SK-MEL-5 (cell line): Measurements from ENCODE around the gene PPP2R2C. TPM values are rescaled to one million over a fixed set of nuclear protein-coding genes. Genes with fewer than 3 reads are reported as not detected.

ENCODE experiments used
- DNase-seq: peaks from one replicate; pipeline ENCODE4 v3.0.0-alpha.2; 2016; ENCODE audit warnings: low read depth, low spot score
- in situ Hi-C: cut with HindIII; loops from 2 replicates; pipeline ENCODE4 v1.10.0; 2016; ENCODE audit warnings: low sequenced_read_pairs, high pct_unique_total_duplicates, low pct_unique_long_range_greater_than_20kb
- total RNA-seq: library from RNA; depleted of rRNA; stranded (reverse); fragments of >200 nt; shearing (Covaris generic); gene quantifications from 2 replicates; pipeline ENCODE4 v1.2.3, GENCODE V29; 2014

Gene PPP2R2C
- total RNA-seq, 1 experiment from 2014 or later = 0.55 TPM

DNA sequence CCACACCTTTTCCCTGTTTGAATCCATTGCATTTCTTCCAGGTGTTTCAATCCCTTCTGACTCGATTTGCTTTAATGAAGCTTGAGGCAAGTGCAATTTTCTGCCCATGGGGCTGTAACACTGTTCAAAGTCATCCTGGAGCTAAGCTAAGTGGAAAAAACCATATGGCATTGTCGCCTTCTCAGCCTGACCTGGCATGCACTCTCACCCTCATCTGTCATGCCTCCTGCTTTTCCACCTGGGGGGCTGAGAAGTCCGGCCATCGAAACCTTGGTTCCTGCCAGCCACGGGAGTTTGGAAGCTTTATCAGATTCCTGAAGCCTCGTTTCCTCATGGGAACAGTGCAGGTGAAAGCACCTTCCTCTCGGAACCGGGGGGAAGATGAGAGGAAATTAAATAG, 164.5 kb downstream of the PPP2R2C start:
- in situ Hi-C loops = no loop called here
- DNase-seq = no peak

- no peak for DNase-seq
- in situ Hi-C loops = no loop called here
Observed at GRCh38 chr4:6307230-6307629, 165.2 kb downstream of the PPP2R2C start.

DNA sequence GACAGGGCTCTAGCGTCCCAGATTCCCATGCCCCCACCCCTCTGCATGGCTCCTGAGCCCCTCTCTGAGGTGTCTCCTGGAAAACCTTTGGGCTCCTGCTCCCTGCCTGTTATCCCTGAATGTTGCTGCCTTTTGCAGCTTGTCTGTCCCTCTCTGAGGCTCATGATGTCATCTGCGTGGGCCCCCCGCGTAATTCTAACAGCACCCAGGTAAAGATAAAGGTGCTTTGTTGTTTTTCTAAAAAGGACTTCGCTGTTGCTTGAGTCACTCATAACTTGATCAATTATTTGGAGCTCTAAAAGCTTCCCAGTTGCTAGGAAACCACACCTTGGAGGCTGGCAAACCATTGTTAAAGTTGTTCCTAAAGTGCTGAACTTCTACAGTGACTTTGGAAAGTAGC, 166.1 kb downstream of the PPP2R2C start:
- DNase-seq = no peak
- in situ Hi-C loops = no loop called here

DNA sequence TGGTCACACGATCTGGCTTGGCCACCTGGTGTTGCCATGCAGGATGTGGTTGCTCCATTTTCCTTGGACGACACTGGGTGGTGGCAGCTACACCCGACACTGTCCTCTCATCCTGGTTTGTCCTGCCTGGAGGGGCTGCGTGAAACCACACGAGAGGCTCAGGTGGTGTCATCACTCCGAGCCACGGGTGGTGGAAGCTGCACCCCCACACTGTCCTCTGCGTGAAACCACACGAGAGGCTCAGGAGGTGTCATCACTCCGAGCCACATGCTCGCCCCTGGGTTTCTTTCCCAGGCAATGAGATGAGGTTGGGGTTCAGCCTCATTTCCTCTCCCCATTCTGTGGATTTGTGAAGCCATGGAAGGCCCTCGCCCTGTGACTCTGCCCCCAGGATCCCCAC, 168.5 kb downstream of the PPP2R2C start:
- in situ Hi-C loops = no loop called here
- DNase-seq = no peak

DNA sequence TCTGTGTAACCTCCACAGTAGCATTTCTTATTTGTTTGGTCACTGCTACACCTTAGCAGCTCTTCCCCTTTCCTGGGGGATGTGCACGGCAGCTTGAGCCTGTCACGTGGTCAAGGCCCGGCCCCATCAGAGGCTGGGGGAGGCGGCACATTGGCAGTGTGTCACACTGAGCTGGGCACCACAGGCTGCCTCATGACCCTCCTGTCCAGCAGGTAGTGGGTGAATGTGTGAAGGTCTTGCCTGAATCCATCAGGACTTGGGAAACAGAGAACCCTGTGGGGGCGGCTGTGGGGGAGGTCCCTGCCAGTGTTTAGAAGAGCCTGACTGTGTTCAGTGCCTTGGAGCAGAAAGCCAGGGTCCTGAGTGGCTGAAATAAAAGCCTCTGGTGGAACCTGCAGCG, 169.5 kb downstream of the PPP2R2C start:
- in situ Hi-C loops = no loop called here
- no peak for DNase-seq

DNA sequence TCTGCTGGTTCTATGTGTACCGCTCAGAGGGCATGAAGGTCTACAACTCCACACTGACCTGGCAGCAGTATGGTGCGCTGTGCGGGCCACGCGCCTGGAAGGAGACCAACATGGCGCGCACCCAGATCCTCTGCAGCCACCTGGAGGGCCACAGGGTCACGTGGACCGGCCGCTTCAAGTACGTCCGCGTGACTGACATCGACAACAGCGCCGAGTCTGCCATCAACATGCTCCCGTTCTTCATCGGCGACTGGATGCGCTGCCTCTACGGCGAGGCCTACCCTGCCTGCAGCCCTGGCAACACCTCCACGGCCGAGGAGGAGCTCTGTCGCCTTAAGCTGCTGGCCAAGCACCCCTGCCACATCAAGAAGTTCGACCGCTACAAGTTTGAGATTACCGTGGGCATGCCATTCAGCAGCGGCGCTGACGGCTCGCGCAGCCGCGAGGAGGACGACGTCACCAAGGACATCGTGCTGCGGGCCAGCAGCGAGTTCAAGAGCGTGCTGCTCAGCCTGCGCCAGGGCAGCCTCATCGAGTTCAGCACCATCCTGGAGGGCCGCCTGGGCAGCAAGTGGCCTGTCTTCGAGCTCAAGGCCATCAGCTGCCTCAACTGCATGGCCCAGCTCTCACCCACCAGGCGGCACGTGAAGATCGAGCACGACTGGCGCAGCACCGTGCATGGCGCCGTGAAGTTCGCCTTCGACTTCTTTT, 170.5 kb downstream of the PPP2R2C start:
- in situ Hi-C loops = no loop called here
- DNase-seq = no peak

DNA sequence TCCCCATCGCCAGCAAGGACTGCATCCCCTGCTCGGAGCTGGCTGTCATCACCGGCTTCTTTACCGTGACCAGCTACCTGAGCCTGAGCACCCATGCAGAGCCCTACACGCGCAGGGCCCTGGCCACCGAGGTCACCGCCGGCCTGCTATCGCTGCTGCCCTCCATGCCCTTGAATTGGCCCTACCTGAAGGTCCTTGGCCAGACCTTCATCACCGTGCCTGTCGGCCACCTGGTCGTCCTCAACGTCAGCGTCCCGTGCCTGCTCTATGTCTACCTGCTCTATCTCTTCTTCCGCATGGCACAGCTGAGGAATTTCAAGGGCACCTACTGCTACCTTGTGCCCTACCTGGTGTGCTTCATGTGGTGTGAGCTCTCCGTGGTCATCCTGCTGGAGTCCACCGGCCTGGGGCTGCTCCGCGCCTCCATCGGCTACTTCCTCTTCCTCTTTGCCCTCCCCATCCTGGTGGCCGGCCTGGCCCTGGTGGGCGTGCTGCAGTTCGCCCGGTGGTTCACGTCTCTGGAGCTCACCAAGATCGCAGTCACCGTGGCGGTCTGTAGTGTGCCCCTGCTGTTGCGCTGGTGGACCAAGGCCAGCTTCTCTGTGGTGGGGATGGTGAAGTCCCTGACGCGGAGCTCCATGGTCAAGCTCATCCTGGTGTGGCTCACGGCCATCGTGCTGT, 171.2 kb downstream of the PPP2R2C start:
- DNase-seq = no peak
- in situ Hi-C loops = no loop called here

GRCh38 chr4:6300359-6300758, 172.1 kb downstream of the PPP2R2C start:
- in situ Hi-C loops = no loop called here
- DNase-seq = no peak

- no peak for DNase-seq
- in situ Hi-C loops = no loop called here
Observed at GRCh38 chr4:6299875-6300274, 172.5 kb downstream of the PPP2R2C start.

DNA sequence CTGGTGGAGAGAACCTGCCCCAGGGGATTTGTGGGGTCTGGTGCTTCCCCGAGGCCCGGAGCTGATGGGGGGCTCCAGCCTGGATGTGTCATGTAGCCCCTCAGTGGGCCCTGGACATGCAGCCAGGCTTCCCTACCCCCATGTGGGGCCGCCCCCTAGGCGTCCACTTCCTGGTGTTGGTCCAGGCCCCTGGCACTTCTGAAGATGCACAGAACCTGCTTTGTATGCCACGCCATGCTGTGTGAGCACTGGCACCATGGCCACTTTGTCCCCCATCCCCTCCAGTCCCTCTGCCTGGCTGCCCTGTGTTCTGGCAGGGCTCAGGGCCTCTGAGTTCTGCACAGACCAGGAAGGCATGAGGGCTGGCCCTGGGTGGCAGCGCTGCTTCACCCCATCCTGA, 173.6 kb downstream of the PPP2R2C start:
- in situ Hi-C loops = no loop called here
- DNase-seq = no peak

- no peak for DNase-seq
- in situ Hi-C loops = no loop called here
Observed at GRCh38 chr4:6298035-6298434, 174.4 kb downstream of the PPP2R2C start.

GRCh38 chr4:6297266-6297815, 175.1 kb downstream of the PPP2R2C start:
- DNase-seq = no peak
- in situ Hi-C loops = no loop called here

GRCh38 chr4:6296026-6296425, 176.4 kb downstream of the PPP2R2C start:
- no peak for DNase-seq
- in situ Hi-C loops = no loop called here

DNA sequence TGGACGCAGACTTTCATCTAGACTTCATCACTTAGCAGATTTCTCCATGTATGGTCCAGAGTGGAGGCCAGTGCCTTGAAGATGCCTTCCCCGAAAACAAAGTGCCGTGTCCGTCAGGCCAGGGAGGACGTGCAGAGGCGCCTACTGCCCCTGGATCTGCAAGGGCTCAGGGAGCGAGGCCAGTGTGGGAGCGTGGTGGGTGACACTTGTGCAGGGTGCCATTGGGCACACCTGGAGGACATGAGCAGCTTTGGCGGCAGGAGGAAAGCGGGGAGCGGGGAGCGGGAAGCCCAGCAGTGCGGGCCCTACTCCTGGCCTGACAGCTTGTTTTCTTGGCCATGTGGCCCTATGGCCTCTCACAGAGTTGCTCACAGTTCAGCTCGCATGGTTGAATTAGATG, 176.9 kb downstream of the PPP2R2C start:
- no peak for DNase-seq
- in situ Hi-C loops = no loop called here

GRCh38 chr4:6294705-6295421, 177.6 kb downstream of the PPP2R2C start:
- in situ Hi-C loops = no loop called here
- no peak for DNase-seq

DNA sequence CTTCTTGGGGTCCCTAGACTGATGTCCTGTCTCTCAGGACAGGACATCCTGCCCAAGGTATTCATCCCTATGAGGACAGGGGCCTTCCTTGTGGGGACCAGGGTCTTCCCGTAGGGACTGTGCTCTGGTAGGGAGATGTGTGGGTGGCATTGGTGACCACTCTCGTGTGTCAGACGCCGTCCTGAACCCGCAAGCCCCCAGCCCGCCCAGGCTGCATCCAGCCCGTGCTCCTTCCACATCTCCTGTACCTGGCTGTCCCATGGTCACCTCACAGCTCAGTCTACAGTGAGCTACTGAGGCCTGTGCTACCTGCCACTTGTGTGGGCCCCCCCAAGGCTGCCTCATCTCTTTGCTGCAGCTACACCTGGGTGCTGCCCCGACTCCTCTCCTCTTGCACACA, 178.8 kb downstream of the PPP2R2C start:
- DNase-seq = no peak
- in situ Hi-C loops = no loop called here

GRCh38 chr4:6293097-6293445, 179.3 kb downstream of the PPP2R2C start:
- in situ Hi-C loops = no loop called here
- DNase-seq = no peak

GRCh38 chr4:6292376-6293096, 179.9 kb downstream of the PPP2R2C start:
- no peak for DNase-seq
- in situ Hi-C loops = no loop called here
